H9 (cell line): ENCODE results near the gene MBNL1. TPM values are rescaled to one million over a fixed set of nuclear protein-coding genes. Genes with fewer than 3 reads are reported as not detected.

ENCODE experiments used
- DNase-seq: peaks from one replicate; pipeline ENCODE4 v3.0.0-alpha.2; 2017
- H2AFZ ChIP-seq: one replicate; pipeline ENCODE4 v1.6.1; 2013; ENCODE audit warnings: mild to moderate bottlenecking, low read length, control low read depth, moderate library complexity
- H2AK5ac ChIP-seq: 2 replicates; pipeline ENCODE4 v1.6.1; 2013; ENCODE audit warnings: low read length, control low read depth, mixed read lengths; ENCODE audit not compliant: insufficient read length
- H2BK120ac ChIP-seq: one replicate; pipeline ENCODE4 v1.6.1; 2013; ENCODE audit warnings: low read depth, mild to moderate bottlenecking, low read length, control low read depth, inconsistent platforms; ENCODE audit not compliant: poor library complexity, severe bottlenecking
- H2BK12ac ChIP-seq: 2 replicates; pipeline ENCODE4 v1.6.1; 2013; ENCODE audit warnings: low read length, control low read depth, mixed read lengths, low read depth; ENCODE audit not compliant: insufficient read length
- H2BK15ac ChIP-seq: 2 replicates; pipeline ENCODE4 v1.6.1; 2013; ENCODE audit warnings: low read depth, low read length, control low read depth
- H2BK20ac ChIP-seq: one replicate; pipeline ENCODE4 v1.6.1; 2013; ENCODE audit warnings: low read depth, mild to moderate bottlenecking, low read length, control low read depth, inconsistent platforms; ENCODE audit not compliant: poor library complexity, severe bottlenecking
- H2BK5ac ChIP-seq: 2 replicates; pipeline ENCODE4 v1.6.1; 2013; ENCODE audit warnings: low read length, control low read depth, mixed read lengths; ENCODE audit not compliant: insufficient read length
- H3K14ac ChIP-seq: 2 replicates; pipeline ENCODE4 v1.6.1; 2013; ENCODE audit warnings: low read length, control low read depth; ENCODE audit not compliant: insufficient read depth
- H3K18ac ChIP-seq: 2 replicates; pipeline ENCODE4 v1.6.1; 2013; ENCODE audit warnings: low read depth, mild to moderate bottlenecking, mixed read lengths, low read length, control low read depth; ENCODE audit not compliant: insufficient read length
- H3K23ac ChIP-seq: 2 replicates; pipeline ENCODE4 v1.6.1; 2013; ENCODE audit warnings: low read length, control low read depth, mixed read lengths, low read depth; ENCODE audit not compliant: insufficient read length
- H3K23me2 ChIP-seq: 2 replicates; pipeline ENCODE4 v1.6.1; 2013; ENCODE audit warnings: low read depth, mild to moderate bottlenecking, mixed read lengths, low read length, control low read depth; ENCODE audit not compliant: insufficient read length, poor library complexity, severe bottlenecking
- H3K27ac ChIP-seq: 2 replicates; pipeline ENCODE4 v1.5.1; 2013; ENCODE audit warnings: low read length, control low read depth, mixed read lengths, low read depth; ENCODE audit not compliant: insufficient read length
- H3K27me3 ChIP-seq: 2 replicates; pipeline ENCODE4 v1.6.1; 2013; ENCODE audit warnings: low read length, control low read depth, inconsistent platforms; ENCODE audit not compliant: insufficient read depth
- H3K4ac ChIP-seq: 2 replicates; pipeline ENCODE4 v1.6.1; 2013; ENCODE audit warnings: low read depth, mild to moderate bottlenecking, control low read depth, inconsistent platforms, low read length, moderate library complexity
- H3K4me1 ChIP-seq: 2 replicates; pipeline ENCODE4 v1.6.1; 2013; ENCODE audit warnings: low read length, control low read depth, inconsistent platforms; ENCODE audit not compliant: insufficient read depth
- H3K4me2 ChIP-seq: 2 replicates; pipeline ENCODE4 v1.6.1; 2013; ENCODE audit warnings: low read length, control low read depth, mixed read lengths; ENCODE audit not compliant: insufficient read length, insufficient read depth
- H3K56ac ChIP-seq: 2 replicates; pipeline ENCODE4 v1.6.1; 2013; ENCODE audit warnings: low read depth, mild to moderate bottlenecking, mixed read lengths, low read length, control low read depth; ENCODE audit not compliant: insufficient read length
- H3K79me1 ChIP-seq: 2 replicates; pipeline ENCODE4 v1.6.1; 2013; ENCODE audit warnings: low read depth, mild to moderate bottlenecking, moderate library complexity, low read length, control low read depth, inconsistent platforms; ENCODE audit not compliant: insufficient read depth, poor library complexity, severe bottlenecking
- H3K79me2 ChIP-seq: 2 replicates; pipeline ENCODE4 v1.6.1; 2013; ENCODE audit warnings: low read length, control low read depth, inconsistent platforms; ENCODE audit not compliant: insufficient read depth
- H3K9ac ChIP-seq: 2 replicates; pipeline ENCODE4 v1.6.1; 2013; ENCODE audit warnings: low read length, control low read depth, mixed read lengths; ENCODE audit not compliant: insufficient read length; ENCODE audit errors: extremely low read depth
- H3K9me3 ChIP-seq: one replicate; pipeline ENCODE4 v1.6.1; 2013; ENCODE audit warnings: low read depth, low read length, inconsistent platforms; ENCODE audit not compliant: control insufficient read depth
- H3T11ph ChIP-seq: one replicate; pipeline ENCODE4 v1.6.1; 2013; ENCODE audit warnings: mild to moderate bottlenecking, low read length, control low read depth, inconsistent platforms
- H4K20me1 ChIP-seq: one replicate; pipeline ENCODE4 v1.6.1; 2013; ENCODE audit not compliant: control insufficient read depth, insufficient read length, insufficient read depth
- H4K5ac ChIP-seq: 2 replicates; pipeline ENCODE4 v1.6.1; 2013; ENCODE audit warnings: low read depth, mild to moderate bottlenecking, mixed read lengths, low read length, control low read depth; ENCODE audit not compliant: insufficient read length
- H4K8ac ChIP-seq: replicated peaks from 2 replicates; pipeline ENCODE4 v1.6.1; 2013; ENCODE audit warnings: low read length, control low read depth, mixed read lengths, low read depth; ENCODE audit not compliant: insufficient read length
- H4K91ac ChIP-seq: 2 replicates; pipeline ENCODE4 v1.6.1; 2013; ENCODE audit warnings: low read depth, mild to moderate bottlenecking, moderate library complexity, mixed read lengths, low read length, control low read depth; ENCODE audit not compliant: insufficient read length
- H3K27ac Mint-ChIP-seq, 3 experiments: 2 replicates in 2 of 3; 3 replicates in 1 of 3; pipeline ENCODE4 v1.8.0; 2020 to 2021; ENCODE audit warnings: mixed read lengths in 3 of 3, mild to moderate bottlenecking in 1 of 3, moderate library complexity in 1 of 3
- H3K27me3 Mint-ChIP-seq: 2 replicates; pipeline ENCODE4 v1.8.0; 2021; ENCODE audit warnings: low read depth, mild to moderate bottlenecking, moderate library complexity, mixed read lengths
- H3K36me3 Mint-ChIP-seq, 3 experiments: 2 replicates in 2 of 3; 3 replicates in 1 of 3; pipeline ENCODE4 v1.8.0; 2020 to 2021; ENCODE audit warnings: low read depth in 3 of 3, mixed read lengths in 3 of 3; ENCODE audit not compliant: insufficient read depth in 1 of 3
- H3K4me1 Mint-ChIP-seq, 2 experiments: 2 replicates each; pipeline ENCODE4 v1.8.0; 2020; ENCODE audit warnings: mixed read lengths in 2 of 2
- H3K4me3 Mint-ChIP-seq, 2 experiments: 2 replicates in 1 of 2; 3 replicates in 1 of 2; pipeline ENCODE4 v1.8.0; 2020 to 2021; ENCODE audit warnings: mild to moderate bottlenecking in 2 of 2, mixed read lengths in 2 of 2, moderate library complexity in 1 of 2
- H3K9me3 Mint-ChIP-seq, 2 experiments: 2 replicates in 1 of 2; 3 replicates in 1 of 2; pipeline ENCODE4 v1.8.0; 2020; ENCODE audit warnings: mild to moderate bottlenecking in 2 of 2, mixed read lengths in 2 of 2, moderate library complexity in 1 of 2
- total RNA-seq: library from RNA; stranded (reverse); gene quantifications from 2 replicates; pipeline ENCODE4 v1.2.1, GENCODE V29; 2021
- TF ChIP-seq, protein P1 (sequence below): fragments of 200-600 bp; sonication (generic); conservative IDR thresholded peaks from 3 replicates; pipeline ENCODE4 v1.8.0; 2021; ENCODE audit warnings: antibody characterized with exemption, mild to moderate bottlenecking

MBNL1 gene
- total RNA-seq, 1 experiment from 2014 or later = 14.9 TPM

DNA sequence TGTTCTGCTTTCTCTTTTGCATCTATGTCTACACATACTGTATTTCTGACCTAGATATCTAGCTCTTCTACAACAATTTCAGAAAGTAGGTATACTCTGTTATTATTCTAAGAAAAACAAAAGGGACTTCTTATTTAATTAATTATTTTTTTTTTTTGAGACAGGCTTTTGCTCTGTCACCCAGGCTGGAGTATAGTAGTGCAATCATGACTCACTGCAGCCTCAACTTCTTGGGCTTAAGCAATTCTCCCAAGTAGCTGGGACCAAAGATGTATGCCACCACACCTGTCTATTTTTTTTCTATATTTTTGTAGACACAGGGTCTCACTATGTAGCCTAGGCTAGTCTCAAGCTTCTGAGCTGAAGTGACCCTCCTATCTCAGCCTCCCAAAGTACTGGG, 130.6 kb downstream of the MBNL1 start:
- Mint-ChIP-seq H3K27ac (peak overlapping the region in 1 of 3 experiments; percentile 32; a peak in 1 of 7 replicates), H3K4me3 (no peak overlapping the region), H3K4me1 (peaks cover 36 to 40% of the 10 kb centered on the region in 2 experiments), H3K27me3 (no peaks in the 10 kb centered on the region), H3K9me3 (peaks cover 0 to 2% of the 10 kb centered on the region in 2 experiments; a peak in 1 of 5 replicates), H3K36me3 (peaks cover 3 to 7% (median 4%) of the 10 kb centered on the region in 3 experiments; a peak in 4 of 7 replicates)
- DNase-seq = no peak
- H3K23ac ChIP-seq = no peak overlapping the region
- no peaks in the 10 kb centered on the region for H4K20me1 ChIP-seq
- H3K79me2 ChIP-seq = peaks cover 4% of the 10 kb centered on the region; the same call in 1 of the 2 replicates
- no peaks in the 10 kb centered on the region for H3K23me2 ChIP-seq
- H3K9me3 ChIP-seq = no peaks in the 10 kb centered on the region
- no peak overlapping the region for H2AFZ ChIP-seq
- TF ChIP-seq, protein P1, sequence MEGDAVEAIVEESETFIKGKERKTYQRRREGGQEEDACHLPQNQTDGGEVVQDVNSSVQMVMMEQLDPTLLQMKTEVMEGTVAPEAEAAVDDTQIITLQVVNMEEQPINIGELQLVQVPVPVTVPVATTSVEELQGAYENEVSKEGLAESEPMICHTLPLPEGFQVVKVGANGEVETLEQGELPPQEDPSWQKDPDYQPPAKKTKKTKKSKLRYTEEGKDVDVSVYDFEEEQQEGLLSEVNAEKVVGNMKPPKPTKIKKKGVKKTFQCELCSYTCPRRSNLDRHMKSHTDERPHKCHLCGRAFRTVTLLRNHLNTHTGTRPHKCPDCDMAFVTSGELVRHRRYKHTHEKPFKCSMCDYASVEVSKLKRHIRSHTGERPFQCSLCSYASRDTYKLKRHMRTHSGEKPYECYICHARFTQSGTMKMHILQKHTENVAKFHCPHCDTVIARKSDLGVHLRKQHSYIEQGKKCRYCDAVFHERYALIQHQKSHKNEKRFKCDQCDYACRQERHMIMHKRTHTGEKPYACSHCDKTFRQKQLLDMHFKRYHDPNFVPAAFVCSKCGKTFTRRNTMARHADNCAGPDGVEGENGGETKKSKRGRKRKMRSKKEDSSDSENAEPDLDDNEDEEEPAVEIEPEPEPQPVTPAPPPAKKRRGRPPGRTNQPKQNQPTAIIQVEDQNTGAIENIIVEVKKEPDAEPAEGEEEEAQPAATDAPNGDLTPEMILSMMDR = no peak
- H2BK120ac ChIP-seq = no peak overlapping the region
- H4K91ac ChIP-seq = no peak overlapping the region
- H2BK12ac ChIP-seq = no peak overlapping the region
- H3K18ac ChIP-seq = no peak overlapping the region
- H3T11ph ChIP-seq = no peak overlapping the region
- no peak overlapping the region for H2BK5ac ChIP-seq
- no peak overlapping the region for H3K14ac ChIP-seq
- no peak overlapping the region for H3K9ac ChIP-seq
- H2BK20ac ChIP-seq = no peak overlapping the region
- H3K27ac ChIP-seq = no peak overlapping the region
- no peak overlapping the region for H3K56ac ChIP-seq
- H3K4me2 ChIP-seq = no peak overlapping the region
- no peak overlapping the region for H2BK15ac ChIP-seq
- H4K8ac ChIP-seq = no peak overlapping the region
- H3K79me1 ChIP-seq = no peaks in the 10 kb centered on the region
- H3K27me3 ChIP-seq = no peaks in the 10 kb centered on the region
- H3K4ac ChIP-seq = no peak overlapping the region
- no peak overlapping the region for H4K5ac ChIP-seq
- H3K4me1 ChIP-seq = peaks cover 10% of the 10 kb centered on the region; the same call in 1 of the 2 replicates
- no peak overlapping the region for H2AK5ac ChIP-seq
